Right lung (tissue), 5 donors: ENCODE data around the gene NAV3. TPM values are rescaled to one million over a fixed set of nuclear protein-coding genes. Genes with fewer than 3 reads are reported as not detected.
"Not testable (repeated sequence)": the region's sequence is repeated elsewhere in the genome, so short reads cannot be mapped to it uniquely, and the experiment has no call there.

Source experiments
- DNase-seq, 2 donors: peaks; one replicate each; pipeline ENCODE4 v3.0.0-alpha.2; 2013
- polyA plus RNA-seq, 5 donors: library from polyadenylated mRNA; unstranded; fragments of 120-200 nt; gene quantifications; one replicate each; pipeline versions ENCODE4 v1.2.1 to v1.2.3, GENCODE V29; 2013; ENCODE audit warnings: inconsistent platforms in 1 of 5, low replicate concordance in 1 of 5; ENCODE audit not compliant: insufficient read length in 5 of 5, insufficient read depth in 1 of 5

Gene NAV3
- polyA plus RNA-seq, 5 donors: 3.6 to 7.1 (median 6.5) TPM

DNA sequence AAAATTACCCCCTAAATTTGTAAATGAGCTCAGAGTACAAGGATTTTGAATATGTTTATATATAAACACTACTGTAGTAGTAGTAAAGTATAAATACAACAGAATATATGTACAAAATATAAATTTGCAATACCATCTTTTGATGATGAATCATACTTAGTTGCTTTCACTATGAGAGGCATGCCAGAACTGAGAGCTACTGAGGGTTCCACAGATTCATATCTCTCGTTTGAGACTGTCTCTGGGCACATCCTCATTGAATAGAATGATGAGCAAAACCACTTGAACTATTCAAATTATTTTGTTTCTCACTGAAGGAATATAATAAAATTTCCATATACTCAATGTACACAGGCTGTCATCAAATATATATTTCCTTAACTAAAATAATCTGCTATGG lies 417.6 kb downstream of the NAV3 start:
- no peak for DNase-seq

- no peak for DNase-seq
These were observed 418.9 kb downstream of the NAV3 start for GRCh38 chr12:78249578-78249977.

- DNase-seq: not testable (repeated sequence)
These were observed 427.0 kb downstream of the NAV3 start for GRCh38 chr12:78257662-78258061.

DNA sequence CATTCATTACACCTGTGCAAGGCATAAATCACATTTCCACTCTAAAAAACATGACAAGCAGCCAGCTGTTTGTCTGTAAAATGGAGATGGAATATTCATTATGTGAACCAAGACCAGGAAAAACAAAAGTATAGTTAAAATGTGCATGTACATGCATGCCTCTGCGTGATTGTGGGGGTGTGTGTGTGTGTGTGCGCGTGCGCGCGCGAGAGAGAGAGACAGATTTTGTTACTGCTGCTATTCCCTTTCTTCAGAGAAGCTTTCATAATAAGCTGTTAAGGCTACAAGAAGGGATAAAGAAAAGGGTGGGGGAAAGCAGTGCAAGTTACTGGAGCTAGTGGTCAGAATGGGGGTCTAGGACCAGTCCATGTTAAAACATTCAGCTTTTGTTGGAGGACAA lies 430.3 kb downstream of the NAV3 start:
- no peak for DNase-seq

DNA sequence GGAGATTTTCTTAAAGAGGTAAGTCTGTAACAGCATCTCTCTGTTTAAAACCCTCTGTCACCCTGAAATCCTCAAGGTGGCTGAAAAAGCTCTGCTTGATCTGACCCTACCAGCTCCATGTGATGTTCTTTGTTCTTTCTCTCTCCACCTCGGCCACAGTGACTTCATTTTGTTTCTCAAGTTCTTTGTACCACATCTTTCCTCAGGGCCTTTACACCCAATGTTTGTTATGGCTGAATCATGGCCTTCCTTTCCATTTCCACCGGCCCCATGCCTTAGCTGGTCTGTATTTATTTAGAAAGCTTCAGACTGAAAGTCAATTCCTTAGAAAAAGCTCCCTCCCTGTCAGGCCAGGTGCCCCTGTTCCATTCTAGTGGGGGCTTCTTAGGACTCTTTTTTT lies 431.2 kb downstream of the NAV3 start:
- no peak for DNase-seq
